Transverse colon (tissue), 4 donors: Measurements from ENCODE around the gene AARS2. TPM values are rescaled to one million over a fixed set of nuclear protein-coding genes. Genes with fewer than 3 reads are reported as not detected.

Experiments
- DNase-seq: peaks from one replicate; pipeline ENCODE4 v3.0.0-alpha.2; 2019
- H3K27ac ChIP-seq, 4 donors: fragments of 200-600 bp; sonication (generic); 2 replicates each; pipeline ENCODE4 v1.5.1; 2016 to 2018; ENCODE audit warnings: inconsistent platforms in 4 of 4
- H3K27me3 ChIP-seq: fragments of 200-600 bp; sonication (generic); 2 replicates; pipeline ENCODE4 v1.5.1; 2017; ENCODE audit warnings: inconsistent platforms
- H3K36me3 ChIP-seq, 4 donors: fragments of 200-600 bp; sonication (generic); 2 replicates each; pipeline ENCODE4 v1.5.1; 2017 to 2019; ENCODE audit warnings: inconsistent platforms in 4 of 4
- H3K4me1 ChIP-seq, 4 donors: fragments of 200-600 bp; sonication (generic); 2 replicates each; pipeline ENCODE4 v1.5.1; 2017 to 2020; ENCODE audit warnings: inconsistent platforms in 4 of 4
- H3K4me3 ChIP-seq, 4 donors: fragments of 200-600 bp; sonication (generic); 1 replicate in 1 of 4; 2 replicates in 3 of 4; pipeline versions ENCODE4 v1.5.1 to v1.6.1; 2017 to 2019; ENCODE audit warnings: inconsistent platforms in 4 of 4
- H3K9me3 ChIP-seq, 2 donors: fragments of 200-600 bp; sonication (generic); 2 replicates each; pipeline ENCODE4 v1.5.1; 2017 to 2019; ENCODE audit warnings: inconsistent platforms in 2 of 2
- CTCF ChIP-seq, 5 experiments: fragments of 200-600 bp in 3 of 5; fragments of 450-650 bp in 2 of 5; sonication (generic) in 3 of 5; IDR thresholded peaks; 1 replicate in 2 of 5; 2 replicates in 3 of 5; pipeline ENCODE4 v1.5.1; 2016 to 2017; ENCODE audit warnings: antibody characterized with exemption in 5 of 5, inconsistent platforms in 3 of 5, mild to moderate bottlenecking in 2 of 5, moderate library complexity in 1 of 5
- EP300 ChIP-seq: sonication (generic); formaldehyde crosslinking; IDR thresholded peaks from one replicate; pipeline ENCODE4 v1.6.1; 2017; ENCODE audit warnings: antibody characterized with exemption, low read depth
- POLR2A ChIP-seq: fragments of 450-650 bp; IDR thresholded peaks from one replicate; pipeline ENCODE4 v1.6.1; 2016; ENCODE audit warnings: antibody characterized with exemption, mild to moderate bottlenecking, moderate library complexity
- POLR2AphosphoS5 ChIP-seq, 3 donors: sonication (generic); formaldehyde crosslinking; IDR thresholded peaks; one replicate each; pipeline ENCODE4 v1.6.1; 2016; ENCODE audit warnings: antibody characterized with exemption in 3 of 3
- WGBS, 2 donors: methylation state at CpG; one replicate each; pipeline ENCODE4 v1.1.5; 2018; ENCODE audit warnings: low coverage in 1 of 2; 5-methylcytosine and 5-hydroxymethylcytosine counted together
- in situ Hi-C, 4 donors: fragments of 200-750 bp; cut with MboI; loops; one replicate each; pipeline versions ENCODE4 v1.15.0 to v1.15.1; 2017; ENCODE audit warnings: low sequenced_read_pairs in 3 of 4, low pct_ligation_motif_present in 1 of 4, low pct_unique_long_range_greater_than_20kb in 1 of 4
- intact Hi-C: fragments of 100-400 bp; cut with DNase I; formaldehyde crosslinking; loops from one replicate; pipeline ENCODE4 v1.15.1; 2023; ENCODE audit warnings: low total_unique reads
- total RNA-seq, 4 donors: library from RNA; depleted of rRNA; stranded (reverse); fragments of >200 nt; gene quantifications; one replicate each; pipeline ENCODE4 v1.1.0, GENCODE V29; 2016

AARS2 gene
- total RNA-seq, 4 donors from 2014 or later = 9.1 to 18.3 (median 14.8) TPM

GRCh38 chr6:44307217-44307616 is 5.9 kb downstream of the AARS2 start:
- H3K9me3 ChIP-seq = no peaks in the 10 kb centered on the region
- H3K4me3 ChIP-seq = no peak overlapping the region
- intact Hi-C loops (no loop called here), in situ Hi-C loops (no loop called here)
- no peak for DNase-seq
- H3K36me3 ChIP-seq = peaks cover 0 to 37% (median 9%) of the 10 kb centered on the region in 4 donors
- TF ChIP-seq POLR2AphosphoS5 (IDR thresholded peaks at IDR 0.05) (no peak), EP300 (no peak), POLR2A (no peak), CTCF (IDR thresholded peaks at IDR 0.05) (no peak)
- H3K4me1 ChIP-seq = peaks cover 0 to 12% (median 6%) of the 10 kb centered on the region in 4 donors
- no peak overlapping the region for H3K27ac ChIP-seq
- no peaks in the 10 kb centered on the region for H3K27me3 ChIP-seq
- 96% methylated on average over 10 of the region's 10 CpGs; no CpG with 5 or more reads in 1 of the 2 donors for WGBS, 2 donors

- intact Hi-C loops = no loop called here
- no peak overlapping the region for H3K4me3 ChIP-seq
- TF ChIP-seq EP300 = no peak
- TF ChIP-seq POLR2A = no peak
- TF ChIP-seq POLR2AphosphoS5 (IDR thresholded peaks at IDR 0.05) = no peak
- TF ChIP-seq CTCF (IDR thresholded peaks at IDR 0.05) = no peak
- H3K27ac ChIP-seq = no peak overlapping the region
- peaks cover 0 to 37% (median 9%) of the 10 kb centered on the region in 4 donors for H3K36me3 ChIP-seq
- DNase-seq = no peak
- WGBS, 2 donors = 80 to 89% methylated on average over 1 to 8 of the region's 8 CpGs
- no peaks in the 10 kb centered on the region for H3K27me3 ChIP-seq
- in situ Hi-C loops = no loop called here
- H3K9me3 ChIP-seq = no peaks in the 10 kb centered on the region
- peaks cover 0 to 7% (median 2%) of the 10 kb centered on the region in 4 donors for H3K4me1 ChIP-seq
These were observed 6.4 kb downstream of the AARS2 start for GRCh38 chr6:44306710-44307109.

GRCh38 chr6:44305200-44305725 is 7.9 kb downstream of the AARS2 start:
- no peak overlapping the region for H3K4me3 ChIP-seq
- no peak for DNase-seq
- no peaks in the 10 kb centered on the region for H3K9me3 ChIP-seq
- no peak for TF ChIP-seq EP300
- TF ChIP-seq POLR2AphosphoS5 (IDR thresholded peaks at IDR 0.05) = no peak
- no peak for TF ChIP-seq CTCF (IDR thresholded peaks at IDR 0.05)
- H3K4me1 ChIP-seq = peaks cover 0 to 3% (median 1%) of the 10 kb centered on the region in 4 donors
- peaks cover 0 to 37% (median 11%) of the 10 kb centered on the region in 4 donors for H3K36me3 ChIP-seq
- H3K27me3 ChIP-seq = no peaks in the 10 kb centered on the region
- in situ Hi-C loops (no loop called here), intact Hi-C loops (no loop called here)
- H3K27ac ChIP-seq = no peak overlapping the region
- WGBS, 2 donors = 83% methylated on average over 5 of the region's 5 CpGs; no CpG with 5 or more reads in 1 of the 2 donors

DNA sequence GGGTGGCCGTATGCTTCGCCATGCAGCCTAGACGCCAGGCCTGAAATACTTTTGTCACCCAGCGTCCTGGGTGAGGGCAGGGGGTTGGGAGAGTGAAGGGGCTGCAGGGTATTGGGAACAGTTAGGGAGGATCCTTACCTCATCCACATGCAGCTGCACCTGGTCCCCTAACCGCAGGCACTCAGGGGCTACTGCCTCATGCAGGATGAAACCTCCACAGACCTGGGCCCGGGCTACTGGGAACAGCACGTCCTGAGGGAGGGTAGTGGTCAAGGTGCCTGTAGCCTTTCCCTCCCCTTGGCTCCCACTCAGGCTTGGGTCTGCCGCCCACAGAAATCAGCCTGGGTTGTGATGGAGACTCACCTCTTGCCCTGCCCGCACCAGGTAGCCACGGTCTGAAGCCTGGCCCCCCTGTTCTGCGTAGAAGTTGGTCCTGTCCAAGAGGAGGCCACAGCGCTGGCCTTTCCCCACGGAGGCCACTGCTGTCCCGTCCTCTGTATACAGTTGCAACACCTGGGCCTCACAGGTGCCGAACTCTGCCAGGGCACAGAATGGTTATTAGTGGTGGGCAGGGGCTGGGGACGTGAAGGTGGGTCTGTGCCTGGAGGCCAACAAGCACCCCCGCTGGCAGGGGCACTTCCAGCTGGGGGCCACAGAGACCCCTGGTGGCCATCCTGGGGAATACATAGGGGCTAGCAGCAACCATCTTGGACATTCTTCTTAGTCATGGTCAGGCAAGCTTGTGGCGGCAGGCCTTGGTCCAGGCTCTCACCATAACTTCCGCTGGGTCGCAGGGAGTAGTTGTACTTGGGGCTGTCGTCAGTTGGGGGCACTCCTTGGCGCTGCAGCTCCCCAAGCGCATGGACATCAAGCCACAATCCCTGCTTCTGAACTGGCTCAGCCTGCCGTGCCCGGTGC is 8.6 kb downstream of the AARS2 start:
- 83% methylated on average over 24 of the region's 25 CpGs; no CpG with 5 or more reads in 1 of the 2 donors for WGBS, 2 donors
- DNase-seq = no peak
- TF ChIP-seq EP300 (no peak), POLR2AphosphoS5 (IDR thresholded peaks at IDR 0.05) (no peak), CTCF (IDR thresholded peaks at IDR 0.05) (peak; percentile 56 to 76 (median 70))
- intact Hi-C loops (no loop called here), in situ Hi-C loops (no loop called here)
- Histone ChIP-seq H3K27me3 (no peaks in the 10 kb centered on the region), H3K27ac (no peak overlapping the region), H3K9me3 (no peaks in the 10 kb centered on the region), H3K36me3 (peaks cover 0 to 31% (median 11%) of the 10 kb centered on the region in 4 donors), H3K4me1 (no peaks in the 10 kb centered on the region), H3K4me3 (no peak overlapping the region)
